T47D (cell line): ENCODE results near the gene ABHD17C.
"Not testable (repeated sequence)": the region's sequence is repeated elsewhere in the genome, so short reads cannot be mapped to it uniquely, and the experiment has no call there.

Experiments used
- DNase-seq, 2 experiments: peaks; one replicate each; pipeline versions ENCODE4 v3.0.0 to v3.0.0-alpha.2; 2011 to 2012; ENCODE audit warnings: low read depth in 1 of 2, low spot score in 1 of 2
- JUND ChIP-seq: IDR thresholded peaks from 2 replicates; pipeline ENCODE4 v1.6.1; 2012; ENCODE audit warnings: low read depth
- in situ Hi-C: cut with HindIII; loops from 2 replicates; pipeline ENCODE4 v1.10.0; 2016; ENCODE audit warnings: low sequenced_read_pairs, low pct_unique_long_range_greater_than_20kb

The ABHD17C gene

DNA sequence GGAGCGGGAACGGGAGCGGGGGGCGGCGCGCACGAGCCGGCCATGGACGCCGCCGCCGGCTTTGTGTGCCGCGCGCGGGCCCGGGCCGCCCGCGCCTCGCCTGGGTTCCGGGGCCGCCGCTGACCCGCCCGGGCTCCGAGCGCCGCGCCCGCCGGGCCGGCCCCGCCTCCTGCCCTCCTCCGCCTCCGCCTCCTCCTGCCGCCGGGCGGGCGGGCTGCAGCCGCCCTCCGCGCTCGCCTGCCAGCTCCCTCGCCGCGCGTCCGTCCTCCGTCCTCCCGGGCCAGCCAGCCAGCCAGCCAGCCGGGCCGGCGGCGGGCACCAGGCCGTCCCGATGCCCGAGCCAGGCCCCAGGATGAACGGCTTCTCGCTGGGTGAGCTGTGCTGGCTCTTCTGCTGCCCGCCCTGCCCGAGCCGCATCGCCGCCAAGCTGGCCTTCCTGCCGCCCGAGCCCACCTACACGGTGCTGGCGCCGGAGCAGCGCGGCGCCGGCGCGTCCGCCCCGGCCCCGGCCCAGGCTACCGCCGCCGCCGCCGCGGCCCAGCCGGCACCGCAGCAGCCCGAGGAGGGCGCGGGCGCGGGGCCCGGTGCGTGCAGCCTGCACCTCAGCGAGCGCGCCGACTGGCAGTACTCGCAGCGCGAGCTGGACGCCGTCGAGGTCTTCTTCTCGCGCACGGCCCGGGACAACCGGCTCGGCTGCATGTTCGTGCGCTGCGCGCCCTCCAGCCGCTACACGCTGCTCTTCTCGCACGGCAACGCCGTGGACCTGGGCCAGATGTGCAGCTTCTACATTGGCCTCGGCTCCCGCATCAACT is at the start of gene ABHD17C:
Gene ABHD17C (plus strand): TSS at position 212 of the 812 bp plus-strand sequence. CDS start 120 bp downstream, at position 332.
- in situ Hi-C loops: no loop called here
- DNase-seq: peak; percentile 70 to 76

GRCh38 chr15:80645494-80646065 is 49.5 kb upstream of the ABHD17C start:
- no peak for DNase-seq
- no peak for TF ChIP-seq JUND
- in situ Hi-C loops: no loop called here

More for the DNA sequence above, at the start of gene ABHD17C:
- no peak for TF ChIP-seq JUND

- DNase-seq, in situ Hi-C loops: not testable (repeated sequence)
These were observed 47.7 kb upstream of the ABHD17C start for GRCh38 chr15:80647424-80647823.

DNA sequence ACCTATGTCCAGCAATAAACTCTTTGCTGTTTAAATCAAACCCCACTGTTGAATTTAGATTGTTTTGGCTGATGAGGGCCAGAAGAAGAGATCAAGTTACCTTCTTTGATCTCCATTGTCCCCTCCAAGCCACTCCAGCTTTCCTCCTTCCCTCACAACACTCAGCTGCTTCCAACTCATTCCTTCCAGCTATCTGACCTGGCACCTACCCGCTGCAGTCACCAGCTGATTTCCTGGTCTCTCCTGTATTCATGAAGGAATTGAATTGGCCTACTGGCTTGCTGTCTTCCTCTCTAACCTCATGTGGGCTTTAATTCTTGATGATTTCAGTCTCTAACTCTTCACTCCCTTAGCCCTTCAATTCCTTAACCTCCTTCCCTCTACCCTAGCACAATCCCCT is 40.8 kb upstream of the ABHD17C start:
- DNase-seq: no peak
- in situ Hi-C loops: no loop called here
- TF ChIP-seq JUND: no peak

GRCh38 chr15:80659375-80659774 is 35.7 kb upstream of the ABHD17C start:
- in situ Hi-C loops: no loop called here
- DNase-seq: no peak
- TF ChIP-seq JUND: no peak

DNA sequence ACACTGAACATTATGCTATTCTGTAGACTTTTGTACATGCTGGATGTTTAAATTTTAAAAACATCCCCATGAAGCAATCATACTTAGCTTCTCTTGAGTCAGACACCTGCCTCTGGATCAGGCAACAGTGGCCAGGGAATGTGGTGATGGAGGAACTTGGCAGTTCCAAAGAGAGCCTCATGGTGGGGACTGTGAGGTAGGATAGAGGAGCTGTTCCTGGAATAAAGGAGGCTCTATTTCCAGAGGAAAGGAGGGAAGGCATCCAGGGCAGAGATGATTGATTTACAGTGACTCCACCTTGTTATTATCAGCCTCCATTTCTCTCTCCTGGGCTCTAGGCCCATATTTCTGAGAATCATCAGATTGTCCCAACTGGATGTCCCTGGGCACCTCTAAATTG is 35.0 kb upstream of the ABHD17C start:
- no peak for TF ChIP-seq JUND
- peak; percentile 33 to 71 for DNase-seq
- in situ Hi-C loops: no loop called here

DNA sequence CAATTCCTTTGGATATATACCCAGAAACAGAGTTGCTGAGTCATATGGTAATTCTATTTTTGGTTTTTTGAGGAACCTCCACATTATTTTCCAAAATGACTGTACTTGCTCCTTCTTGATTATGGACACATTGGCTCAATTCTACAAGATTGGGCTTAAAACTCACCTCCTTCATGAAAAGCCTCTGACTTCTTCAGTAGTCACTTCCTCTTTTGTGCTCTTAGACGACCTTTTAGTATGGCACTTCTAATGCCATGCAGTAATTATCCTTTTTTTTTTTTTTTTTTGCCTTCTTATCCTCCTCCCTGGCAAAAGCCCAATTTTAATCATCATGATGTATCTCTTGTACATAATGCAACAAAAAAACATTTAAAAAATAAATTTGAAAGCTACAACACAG is 33.0 kb upstream of the ABHD17C start:
- DNase-seq: no peak
- in situ Hi-C loops: no loop called here
- no peak for TF ChIP-seq JUND

DNA sequence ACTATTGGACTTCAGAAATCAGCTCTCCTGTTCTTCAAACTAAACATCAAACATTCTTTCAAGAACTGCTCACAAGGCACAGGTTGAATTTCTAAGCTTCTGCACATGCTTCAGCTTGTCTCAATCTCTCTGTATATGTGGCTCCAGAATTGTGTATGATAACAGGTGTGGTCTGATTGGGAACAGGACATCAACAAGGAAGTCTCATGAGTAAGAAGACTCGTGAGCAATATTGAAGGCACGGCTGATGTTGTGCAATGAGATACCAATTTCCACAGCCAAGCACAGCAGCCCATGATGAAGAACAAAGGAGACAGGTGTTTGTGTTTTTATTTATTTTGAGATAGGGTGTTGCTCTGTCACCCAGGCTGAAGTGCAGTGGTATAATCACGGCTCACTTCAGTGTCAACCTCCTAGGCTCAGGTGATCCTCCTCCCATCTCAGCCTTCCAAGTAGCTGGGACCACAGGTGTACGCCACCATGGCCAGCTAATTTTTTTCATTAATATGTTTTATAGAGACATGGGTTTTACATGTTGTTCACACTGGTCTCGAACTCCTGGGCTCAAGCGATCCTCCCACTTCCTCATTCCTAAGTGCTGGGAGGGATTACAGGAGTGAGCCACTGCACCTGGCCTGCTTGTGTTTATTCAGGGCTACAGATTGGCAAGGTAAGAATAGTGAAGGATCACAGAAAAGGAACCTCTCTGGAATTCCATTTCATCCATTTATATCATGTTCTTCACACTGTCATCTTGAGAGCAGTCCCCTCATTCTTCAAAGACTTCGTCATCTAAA is 32.2 kb upstream of the ABHD17C start:
- no peak for TF ChIP-seq JUND
- in situ Hi-C loops: no loop called here
- DNase-seq: peak in 1 of 2 experiments; percentile 52

GRCh38 chr15:80665151-80665550 is 30.0 kb upstream of the ABHD17C start:
- no peak for DNase-seq
- no peak for TF ChIP-seq JUND
- in situ Hi-C loops: no loop called here

GRCh38 chr15:80667936-80668335 is 27.2 kb upstream of the ABHD17C start:
- peak in 1 of 2 experiments; percentile 27 for DNase-seq
- TF ChIP-seq JUND: no peak
- in situ Hi-C loops: no loop called here

GRCh38 chr15:80668546-80669236 is 26.4 kb upstream of the ABHD17C start:
- in situ Hi-C loops: no loop called here
- TF ChIP-seq JUND: no peak

DNA sequence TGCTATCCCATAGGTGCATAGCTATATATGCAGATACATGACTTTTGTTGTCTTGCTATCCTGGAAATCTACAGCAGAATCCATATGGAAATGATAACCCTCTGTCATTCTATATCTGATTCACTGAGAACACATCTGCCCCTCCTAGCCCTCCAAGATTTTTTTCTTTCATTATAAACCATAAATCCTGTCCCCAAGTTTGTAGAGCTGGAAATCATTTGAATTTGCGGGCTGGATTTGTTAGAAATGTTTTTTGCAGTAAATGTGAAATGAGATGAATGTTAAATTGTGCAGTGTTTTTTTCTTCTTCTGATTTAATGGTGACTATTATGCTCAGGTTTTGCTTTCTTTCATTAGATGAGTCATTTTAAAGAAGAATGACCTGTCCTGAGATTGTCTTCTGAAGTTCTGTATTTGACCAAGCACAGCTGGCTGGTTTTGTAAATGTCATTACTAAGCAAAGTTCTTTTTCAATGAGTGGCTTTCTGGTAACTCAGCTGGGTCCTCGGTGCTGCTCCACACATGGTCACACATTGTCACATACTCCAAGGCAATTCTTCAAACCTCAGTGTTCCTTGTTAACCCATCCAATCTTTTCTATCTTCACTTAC is 25.3 kb upstream of the ABHD17C start:
- TF ChIP-seq JUND: no peak
- in situ Hi-C loops: no loop called here
- no peak for DNase-seq

More at GRCh38 chr15:80668546-80669236, 26.4 kb upstream of the ABHD17C start:
- no peak for DNase-seq
